Head of caudate nucleus (tissue), 42 donors: ENCODE data around the gene SERPINB6.
"Not testable (repeated sequence)": the region's sequence is repeated elsewhere in the genome, so short reads cannot be mapped to it uniquely, and the experiment has no call there.

Experiments
- DNase-seq, 42 donors: peaks; one replicate each; pipeline versions ENCODE4 v3.0.0 to v3.0.0-alpha.2; 2020 to 2021; ENCODE audit warnings: mixed read lengths in 7 of 42
- intact Hi-C: fragments of 100-400 bp; cut with DNase I; formaldehyde crosslinking; loops from one replicate; pipeline ENCODE4 v1.15.0; 2022

SERPINB6 gene

GRCh38 chr6:2931970-2932748 is 39.2 kb downstream of the SERPINB6 start:
- DNase-seq, result peak; percentile 53 to 94 (median 87)
- intact Hi-C loops, result loop anchor here (5.0 to 10.0 kb wide), 2 partner anchors 85 to 137 kb away; no protein-coding TSS in a partner anchor

- peak in 1 of 42 donors; percentile 11 for DNase-seq
- intact Hi-C loops, result loop anchor here (5.0 to 10.0 kb wide), 2 partner anchors 84 to 136 kb away; no protein-coding TSS in a partner anchor
Observed at GRCh38 chr6:2931055-2931454, 40.3 kb downstream of the SERPINB6 start.

GRCh38 chr6:2927931-2928330 is 43.4 kb downstream of the SERPINB6 start:
- peak in 1 of 42 donors; percentile 7 for DNase-seq
- intact Hi-C loops, result not testable (repeated sequence)

GRCh38 chr6:2925842-2926747 is 45.3 kb downstream of the SERPINB6 start:
- intact Hi-C loops, result not testable (repeated sequence)
- DNase-seq, result peak in 2 of 42 donors; percentile 6 to 20

GRCh38 chr6:2921520-2922115 is 49.7 kb downstream of the SERPINB6 start:
- intact Hi-C loops, result no loop called here
- DNase-seq, result peak in 22 of 42 donors; percentile 14 to 72 (median 48)

- intact Hi-C loops, result no loop called here
Observed at GRCh38 chr6:2920671-2921112, 50.7 kb downstream of the SERPINB6 start.

GRCh38 chr6:2919886-2920285 is 51.5 kb downstream of the SERPINB6 start:
- intact Hi-C loops, result no loop called here
- DNase-seq, result peak in 1 of 42 donors; percentile 31

More at GRCh38 chr6:2920671-2921112, 50.7 kb downstream of the SERPINB6 start:
- no peak for DNase-seq

- DNase-seq, result peak in 1 of 42 donors; percentile 38
- intact Hi-C loops, result no loop called here
Observed at GRCh38 chr6:2919401-2919800, 52.0 kb downstream of the SERPINB6 start.

- DNase-seq, result peak in 1 of 42 donors; percentile 11
- intact Hi-C loops, result no loop called here
Observed at GRCh38 chr6:2918936-2919335, 52.4 kb downstream of the SERPINB6 start.

- intact Hi-C loops, result no loop called here
- DNase-seq, result peak in 2 of 42 donors; percentile 12 to 14
Observed at GRCh38 chr6:2917801-2918445, 53.4 kb downstream of the SERPINB6 start.

- DNase-seq, result peak in 1 of 42 donors; percentile 25
- intact Hi-C loops, result no loop called here
Observed at GRCh38 chr6:2917065-2917464, 54.3 kb downstream of the SERPINB6 start.

- peak in 23 of 42 donors; percentile 5 to 74 (median 45) for DNase-seq
- intact Hi-C loops, result no loop called here
Observed at GRCh38 chr6:2916158-2916925, 55.0 kb downstream of the SERPINB6 start.

GRCh38 chr6:2915150-2915549 is 56.2 kb downstream of the SERPINB6 start:
- intact Hi-C loops, result no loop called here
- peak in 2 of 42 donors; percentile 10 to 39 for DNase-seq

GRCh38 chr6:2914318-2914660 is 57.1 kb downstream of the SERPINB6 start:
- intact Hi-C loops, result no loop called here
- DNase-seq, result peak in 2 of 42 donors; percentile 11 to 37

- DNase-seq, result peak in 2 of 42 donors; percentile 13 to 27
- intact Hi-C loops, result no loop called here
Observed at GRCh38 chr6:2913621-2914317, 57.6 kb downstream of the SERPINB6 start.

GRCh38 chr6:2911171-2911570 is 60.2 kb downstream of the SERPINB6 start:
- DNase-seq, result no peak
- intact Hi-C loops, result no loop called here

- no peak for DNase-seq
- intact Hi-C loops, result no loop called here
Observed at GRCh38 chr6:2909718-2910117, 61.6 kb downstream of the SERPINB6 start.
